PC-9 (cell line): ENCODE measurements around the gene INS.

Experiments used
- CTCF ChIP-seq: fragments of 200-600 bp; sonication (generic); conservative IDR thresholded peaks from 2 replicates; pipeline ENCODE4 v1.6.1; 2017; ENCODE audit warnings: mixed run types, antibody characterized with exemption, mild to moderate bottlenecking, moderate library complexity
- EZH2 ChIP-seq: fragments of 200-600 bp; sonication (generic); IDR thresholded peaks from 2 replicates; pipeline ENCODE4 v1.8.0; 2017; ENCODE audit warnings: antibody characterized with exemption, low read depth

- TF ChIP-seq CTCF (no peak), EZH2 (no peak)
Measured at GRCh38 chr11:2144544-2145248, 16.3 kb downstream of the INS start.
